Hematopoietic multipotent progenitor cell treated with erythropoietin and hydrocortisone succinate and interleukin-3 and kit ligand, for 4 days (in vitro differentiated cells): ENCODE results near the gene DLEC1.
"Not testable (repeated sequence)": the region's sequence is repeated elsewhere in the genome, so short reads cannot be mapped to it uniquely, and the experiment has no call there.

Experiments
- DNase-seq: peaks from one replicate; pipeline ENCODE4 v3.0.0-alpha.2; 2015

The DLEC1 gene

GRCh38 chr3:38142959-38143358, 104.0 kb downstream of the DLEC1 start:
- DNase-seq = no peak

GRCh38 chr3:38143511-38143910, 104.5 kb downstream of the DLEC1 start:
- DNase-seq = no peak

GRCh38 chr3:38146504-38146903, 107.5 kb downstream of the DLEC1 start:
- no peak for DNase-seq

- DNase-seq = peak; percentile 73
Measured at GRCh38 chr3:38147421-38147820, 108.4 kb downstream of the DLEC1 start.

- DNase-seq = peak; percentile 59
Measured at GRCh38 chr3:38148311-38148882, 109.4 kb downstream of the DLEC1 start.

- DNase-seq = peak; percentile 85
Measured at GRCh38 chr3:38149708-38150107, 110.7 kb downstream of the DLEC1 start.

GRCh38 chr3:38150780-38151528, 111.9 kb downstream of the DLEC1 start:
- peak; percentile 56 for DNase-seq

- DNase-seq = peak; percentile 83
Measured at GRCh38 chr3:38151667-38152265, 112.8 kb downstream of the DLEC1 start.

GRCh38 chr3:38152609-38153008, 113.6 kb downstream of the DLEC1 start:
- no peak for DNase-seq

GRCh38 chr3:38153221-38153620, 114.2 kb downstream of the DLEC1 start:
- DNase-seq = no peak

- DNase-seq = peak; percentile 23
Measured at GRCh38 chr3:38154033-38154494, 115.1 kb downstream of the DLEC1 start.

- no peak for DNase-seq
Measured at GRCh38 chr3:38154625-38155255, 115.7 kb downstream of the DLEC1 start.

- DNase-seq = no peak
Measured at GRCh38 chr3:38155825-38156224, 116.8 kb downstream of the DLEC1 start.

GRCh38 chr3:38157117-38157516, 118.1 kb downstream of the DLEC1 start:
- no peak for DNase-seq

- no peak for DNase-seq
Measured at GRCh38 chr3:38157595-38157994, 118.6 kb downstream of the DLEC1 start.

GRCh38 chr3:38158472-38158871, 119.5 kb downstream of the DLEC1 start:
- no peak for DNase-seq

- not testable (repeated sequence) for DNase-seq
Measured at GRCh38 chr3:38160704-38161103, 121.7 kb downstream of the DLEC1 start.

GRCh38 chr3:38163117-38163840, 124.3 kb downstream of the DLEC1 start:
- peak; percentile 74 for DNase-seq

GRCh38 chr3:38163841-38164642, 125.0 kb downstream of the DLEC1 start:
- DNase-seq = no peak

- no peak for DNase-seq
Measured at GRCh38 chr3:38164643-38164951, 125.6 kb downstream of the DLEC1 start.

- peak; percentile 100 for DNase-seq
Measured at GRCh38 chr3:38164952-38165721, 126.1 kb downstream of the DLEC1 start, which contains the start of gene OXSR1. OXSR1 (plus strand) TSS chr3:38165537; CDS start chr3:38165877, 340 bp downstream.
